Right renal cortex interstitium (tissue), 3 donors: ENCODE data around the gene VPS39. TPM values are rescaled to one million over a fixed set of nuclear protein-coding genes. Genes with fewer than 3 reads are reported as not detected.

ENCODE experiments used
- DNase-seq, 3 donors: peaks; one replicate each; pipeline ENCODE4 v3.0.0-alpha.2; 2013; ENCODE audit warnings: low read depth in 3 of 3, low spot score in 2 of 3
- polyA plus RNA-seq, 3 donors: library from polyadenylated mRNA; unstranded; fragments of 120-200 nt; gene quantifications; one replicate each; pipeline ENCODE4 v1.2.1, GENCODE V29; 2013; ENCODE audit not compliant: insufficient read length in 3 of 3

The VPS39 gene
- polyA plus RNA-seq, 3 donors: 58.5 to 61.4 (median 59.8) TPM

DNA sequence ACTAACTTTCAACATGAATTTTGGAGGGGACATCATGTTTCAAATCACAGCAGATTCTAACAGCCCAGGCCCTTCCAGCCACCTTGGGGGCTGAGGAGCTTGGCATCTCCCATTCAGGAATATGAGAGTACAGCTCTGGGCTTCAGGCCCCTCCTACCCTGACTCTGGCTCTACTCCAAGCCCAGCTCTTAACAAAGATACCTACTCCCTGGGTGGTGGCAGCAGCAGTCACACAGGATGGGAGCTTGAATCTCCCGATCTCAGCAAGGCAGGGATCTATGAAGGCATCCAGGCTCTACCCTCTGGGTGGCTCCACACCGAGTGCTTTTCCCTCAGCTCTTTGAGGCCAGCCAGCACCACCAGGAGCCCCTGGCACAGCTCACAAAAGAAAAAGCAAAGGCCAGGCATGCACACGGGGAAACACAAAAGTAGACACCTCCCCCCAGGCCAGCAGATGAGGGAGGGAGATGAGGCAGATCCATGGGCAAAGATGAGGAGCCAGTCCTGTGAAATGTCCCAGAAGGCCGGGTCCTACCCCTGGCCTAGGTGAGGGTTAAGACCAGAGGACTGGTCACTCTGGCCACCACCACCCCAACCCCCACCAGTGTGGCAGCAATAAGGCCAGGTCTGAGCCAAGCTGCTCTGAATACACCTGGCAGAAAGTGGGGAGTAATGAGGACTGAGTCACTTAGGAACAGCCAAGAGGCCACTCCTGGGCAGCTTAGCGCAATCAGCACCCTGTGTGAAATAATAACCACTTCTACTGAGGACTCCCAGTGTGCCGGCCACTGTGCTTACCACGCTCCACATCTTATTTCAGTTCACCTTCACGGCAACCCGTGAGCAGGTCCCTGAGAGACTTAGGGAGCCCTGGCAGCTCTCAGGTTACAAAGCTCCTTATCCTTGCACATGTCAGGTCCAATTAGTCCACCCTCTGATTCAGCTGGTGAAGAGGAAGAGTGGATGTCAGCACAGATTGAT is 76.0 kb downstream of the VPS39 start:
- DNase-seq: no peak

GRCh38 chr15:42131006-42131405 is 77.1 kb downstream of the VPS39 start:
- no peak for DNase-seq

DNA sequence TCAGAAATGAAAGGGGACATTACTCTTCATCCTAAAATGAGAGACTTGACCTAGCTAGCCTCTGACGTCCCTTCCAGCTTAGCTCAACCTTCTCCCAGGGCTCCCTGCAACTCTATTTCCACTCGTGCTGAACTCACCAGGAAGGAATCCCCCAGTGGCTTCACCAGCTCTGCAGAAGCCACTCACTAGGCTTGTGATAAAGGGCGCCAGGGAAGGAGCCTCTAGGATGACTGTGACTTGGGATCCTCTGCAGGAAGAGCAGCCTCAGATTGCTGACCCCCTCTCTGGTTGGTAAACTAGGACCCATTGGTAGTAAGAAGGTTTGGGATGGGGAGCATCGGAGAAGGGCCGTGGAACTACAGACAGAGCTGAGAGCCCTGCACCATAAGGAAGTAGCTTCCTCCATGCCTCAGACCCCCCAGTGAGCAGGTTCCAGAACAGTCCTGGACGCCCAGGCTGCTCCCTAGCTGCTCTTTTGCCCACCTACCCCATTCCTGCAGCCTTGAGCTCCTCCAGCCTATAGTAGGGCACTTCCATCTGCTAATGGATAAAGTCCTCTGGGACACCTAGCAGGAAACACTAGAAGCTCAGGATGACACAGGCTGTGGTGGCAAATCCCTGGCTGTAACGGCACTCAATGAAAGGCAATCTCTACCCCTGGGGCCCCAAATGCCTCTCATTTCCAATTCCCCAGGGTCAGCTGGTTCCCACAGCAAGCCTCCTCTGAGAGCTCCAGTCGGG is 77.7 kb downstream of the VPS39 start:
- no peak for DNase-seq

- no peak for DNase-seq
Observed at GRCh38 chr15:42129364-42129763, 78.7 kb downstream of the VPS39 start.

- DNase-seq: no peak
Observed at GRCh38 chr15:42128476-42128875, 79.6 kb downstream of the VPS39 start.

DNA sequence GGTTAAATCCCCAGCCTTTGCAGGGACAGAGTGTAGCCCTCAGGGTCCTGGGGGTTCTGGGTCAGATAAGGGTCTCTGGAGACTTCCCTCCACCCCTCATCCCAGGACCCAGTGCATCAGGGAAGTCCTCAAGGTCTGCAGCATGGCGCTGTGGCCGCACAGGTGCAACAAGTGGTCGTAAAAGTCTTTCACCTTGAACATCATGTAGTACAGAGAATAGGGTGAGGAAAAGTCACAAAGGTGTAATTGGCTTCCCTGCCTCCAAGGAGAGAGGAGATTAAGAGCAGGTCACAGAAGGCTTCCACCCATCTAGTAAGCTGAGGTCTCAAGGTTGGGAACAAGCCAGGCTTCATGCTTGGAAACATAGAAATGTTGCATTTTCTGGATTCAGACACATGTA is 84.6 kb downstream of the VPS39 start:
- DNase-seq: no peak

DNA sequence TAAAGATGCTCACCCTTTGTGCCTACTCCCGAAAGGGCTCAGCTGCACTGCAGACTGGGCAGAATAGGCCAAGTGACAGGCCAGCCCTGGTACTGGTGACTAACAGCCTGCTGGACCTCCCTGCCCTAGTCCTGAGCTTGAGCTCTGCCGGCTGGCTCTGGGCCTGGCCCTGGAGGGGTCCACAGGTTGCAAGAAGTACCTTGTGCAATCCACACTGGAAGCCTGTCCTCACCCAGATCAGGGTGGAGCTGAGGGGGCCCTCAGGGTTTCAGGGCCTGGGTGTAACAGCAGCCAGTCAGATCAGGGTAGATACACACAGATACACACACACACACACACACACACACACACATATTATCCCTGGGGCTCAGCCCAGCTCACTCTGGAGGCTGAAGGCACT is 86.4 kb downstream of the VPS39 start:
- no peak for DNase-seq

GRCh38 chr15:42121021-42121420 is 87.1 kb downstream of the VPS39 start:
- no peak for DNase-seq

DNA sequence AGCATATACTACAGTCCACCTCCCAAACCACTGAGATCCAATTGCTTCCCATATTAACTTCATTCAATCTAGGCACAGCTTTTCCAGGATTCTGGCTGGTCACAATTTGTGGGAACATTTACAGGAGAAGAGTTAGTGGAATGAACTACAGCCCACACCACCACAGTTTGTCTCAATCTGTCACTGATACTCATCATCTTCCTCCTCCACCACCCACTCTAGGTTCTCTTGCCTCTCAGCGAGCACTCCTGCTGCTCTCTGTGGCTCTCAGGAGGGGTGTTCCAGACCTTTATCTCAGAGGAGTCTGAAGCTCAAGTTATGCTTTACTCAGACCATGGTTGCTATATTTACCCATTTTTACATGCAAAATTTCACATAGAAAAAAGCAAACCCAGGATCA is 87.8 kb downstream of the VPS39 start:
- no peak for DNase-seq

- no peak for DNase-seq
Observed at GRCh38 chr15:42119446-42119760, 88.7 kb downstream of the VPS39 start.

GRCh38 chr15:42118650-42119445 is 89.3 kb downstream of the VPS39 start:
- DNase-seq: no peak

DNA sequence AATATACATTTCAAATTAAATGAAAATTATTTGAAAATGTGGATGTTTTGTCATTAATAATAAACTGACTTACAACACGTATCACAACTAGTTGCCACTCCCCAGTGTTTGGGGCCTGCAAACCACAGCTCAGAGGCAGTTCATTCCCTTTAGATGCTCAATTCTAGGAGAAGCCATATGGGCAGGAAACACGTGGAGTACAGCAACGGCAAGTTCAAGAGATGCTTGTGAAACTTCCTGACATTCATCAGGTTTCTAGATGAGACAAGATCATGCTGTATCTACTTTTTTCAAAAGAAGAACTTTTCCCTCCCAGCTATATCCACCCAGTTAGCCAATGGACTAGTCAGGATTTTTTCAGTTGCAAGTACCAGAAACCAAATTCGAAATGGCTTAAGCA is 96.2 kb downstream of the VPS39 start:
- no peak for DNase-seq

DNA sequence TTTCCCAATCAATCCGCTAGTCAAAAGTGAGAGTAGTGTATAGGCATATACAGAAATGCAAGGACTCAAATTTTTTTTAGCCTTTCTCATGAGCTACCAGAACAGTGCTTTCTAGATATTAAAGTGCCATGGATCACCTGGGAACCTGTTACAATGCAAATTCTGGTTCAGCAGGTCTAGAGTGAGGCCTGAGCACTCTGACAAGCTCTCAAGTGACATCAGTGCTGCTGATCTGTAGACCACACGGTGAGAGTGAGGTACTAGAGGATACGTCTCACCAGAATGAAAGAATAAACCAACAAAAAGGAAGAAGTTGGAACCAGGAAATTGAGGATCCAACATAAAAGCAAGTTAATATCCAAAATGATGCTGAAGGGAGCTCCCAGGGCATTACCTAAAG is 97.7 kb downstream of the VPS39 start:
- DNase-seq: no peak

DNA sequence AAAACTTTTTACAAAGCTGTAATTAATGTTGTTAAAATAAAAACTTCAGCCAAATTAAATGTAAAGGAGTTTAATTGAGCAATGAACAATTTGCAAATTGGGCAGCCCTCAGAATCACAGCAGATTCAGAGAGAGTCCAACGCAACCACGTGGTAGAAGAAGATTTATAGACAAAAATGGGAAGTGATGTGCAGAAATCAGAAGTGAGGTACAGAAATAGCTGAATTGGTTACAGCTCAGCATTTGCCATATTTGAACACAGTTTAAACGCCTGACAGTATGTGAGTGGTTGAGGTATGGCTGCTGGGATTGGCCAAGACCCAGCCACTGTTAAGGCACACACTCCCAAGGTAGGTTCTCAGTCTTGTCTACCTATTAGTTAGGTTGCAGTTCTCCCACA is 99.3 kb downstream of the VPS39 start:
- no peak for DNase-seq

Other genes with a start within 250 kb of the VPS39 start
- gene EHD4, start 235.7 kb downstream of the VPS39 start, polyA plus RNA-seq: 10 to 100 TPM; 13.7 to 17.0 (median 15.8) TPM
- not detected for gene PLA2G4E, start 187.3 kb downstream of the VPS39 start, polyA plus RNA-seq
- under 1 TPM in 2 of 3 donors, not detected in 1; 0.04 TPM for gene PLA2G4D, start 113.7 kb downstream of the VPS39 start, polyA plus RNA-seq
- 10 to 100 TPM; 22.9 to 24.6 (median 24.0) TPM for gene PLA2G4F, start 51.7 kb downstream of the VPS39 start, polyA plus RNA-seq
- gene GANC, start 64.9 kb upstream of the VPS39 start, polyA plus RNA-seq: 10 to 100 TPM; 23.6 to 35.6 (median 25.9) TPM
- gene TMEM87A, start 65.1 kb upstream of the VPS39 start, polyA plus RNA-seq: 10 to 100 TPM; 55.6 to 60.9 (median 58.7) TPM
- gene CAPN3, start 151.2 kb upstream of the VPS39 start, polyA plus RNA-seq: 10 to 100 TPM; 23.9 to 31.8 (median 24.6) TPM